ENCODE results near the gene UTP18.
A peak's percentile ranks its signal among the peaks of the same experiment; 100 is the strongest.
"Not testable (repeated sequence)": the region's sequence is repeated elsewhere in the genome, so short reads cannot be mapped to it uniquely, and the experiment has no call there.

UTP18 gene

DNA sequence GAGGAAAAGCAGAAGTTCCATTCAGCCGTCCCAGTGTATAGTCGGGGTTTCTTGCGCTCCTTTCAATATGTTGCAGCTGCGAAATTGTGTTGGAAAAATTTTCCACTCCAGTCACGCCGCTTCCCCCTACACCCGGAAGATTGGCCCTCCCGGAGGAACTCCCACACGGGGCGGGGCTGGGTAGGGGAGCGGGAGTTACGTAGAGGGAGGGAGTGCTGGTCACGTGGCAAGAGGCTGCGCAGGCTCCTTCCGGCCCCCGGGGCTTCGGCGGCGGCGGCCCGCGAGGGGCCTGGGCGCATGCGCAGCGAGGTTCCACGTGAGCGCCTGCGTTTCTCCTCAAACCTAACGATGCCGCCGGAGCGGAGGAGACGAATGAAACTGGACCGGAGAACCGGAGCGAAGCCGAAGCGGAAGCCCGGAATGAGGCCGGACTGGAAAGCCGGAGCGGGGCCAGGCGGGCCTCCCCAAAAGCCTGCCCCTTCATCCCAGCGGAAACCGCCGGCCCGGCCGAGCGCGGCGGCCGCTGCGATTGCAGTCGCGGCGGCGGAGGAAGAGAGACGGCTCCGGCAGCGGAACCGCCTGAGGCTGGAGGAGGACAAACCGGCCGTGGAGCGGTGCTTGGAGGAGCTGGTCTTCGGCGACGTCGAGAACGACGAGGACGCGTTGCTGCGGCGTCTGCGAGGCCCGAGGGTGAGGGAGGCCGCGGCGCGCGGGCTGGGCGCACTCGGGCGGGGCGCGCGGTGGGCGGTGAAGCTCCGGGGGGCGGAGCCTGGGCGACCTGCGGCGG lies at the start of gene UTP18:
TSS of gene UTP18 (plus strand) at position 310 of the 787 bp plus-strand sequence. CDS start at position 349, 39 bp downstream.
- peak; percentile 98 for DNase-seq

DNA sequence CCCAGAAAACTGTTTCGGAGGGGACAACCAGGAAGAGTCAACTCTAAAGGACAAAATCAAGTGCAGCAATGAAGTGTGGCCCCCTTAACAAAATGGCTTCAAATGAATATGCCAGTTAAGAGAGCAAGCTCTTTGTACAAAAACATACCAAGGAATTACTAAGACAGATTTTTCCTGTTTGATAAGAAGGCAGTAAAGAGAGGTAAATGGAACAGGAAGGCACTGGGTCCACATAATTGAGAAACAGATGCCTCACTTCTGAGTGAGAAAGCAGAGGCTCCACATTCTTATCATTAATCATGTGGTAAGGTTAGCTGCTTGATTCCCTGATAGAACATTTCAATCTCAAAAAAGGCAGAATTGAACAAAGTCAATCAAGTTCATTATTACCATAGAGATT lies 45.4 kb upstream of the UTP18 start:
- no peak for DNase-seq

DNA sequence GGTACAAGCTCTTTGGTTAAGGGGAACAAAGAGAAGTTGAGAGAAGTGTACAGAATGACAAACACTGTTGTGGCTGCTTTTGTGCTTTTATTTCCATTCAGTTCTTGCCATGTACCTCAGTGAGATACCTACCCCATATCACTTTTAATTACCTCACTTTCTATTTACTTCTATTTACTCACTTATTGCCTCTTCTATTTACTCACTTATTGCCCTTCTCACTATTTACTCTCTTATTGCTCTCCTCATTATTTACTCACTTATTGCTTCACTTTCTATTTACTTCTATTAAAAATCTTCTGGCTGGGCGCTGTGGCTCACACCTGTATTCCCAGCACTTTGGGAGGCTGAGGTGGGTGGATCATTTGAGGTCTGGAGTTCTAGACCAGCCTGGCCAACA lies 42.4 kb upstream of the UTP18 start:
- no peak for DNase-seq

- DNase-seq = no peak
Observed at GRCh38 chr17:51221322-51221721, 39.0 kb upstream of the UTP18 start.

DNA sequence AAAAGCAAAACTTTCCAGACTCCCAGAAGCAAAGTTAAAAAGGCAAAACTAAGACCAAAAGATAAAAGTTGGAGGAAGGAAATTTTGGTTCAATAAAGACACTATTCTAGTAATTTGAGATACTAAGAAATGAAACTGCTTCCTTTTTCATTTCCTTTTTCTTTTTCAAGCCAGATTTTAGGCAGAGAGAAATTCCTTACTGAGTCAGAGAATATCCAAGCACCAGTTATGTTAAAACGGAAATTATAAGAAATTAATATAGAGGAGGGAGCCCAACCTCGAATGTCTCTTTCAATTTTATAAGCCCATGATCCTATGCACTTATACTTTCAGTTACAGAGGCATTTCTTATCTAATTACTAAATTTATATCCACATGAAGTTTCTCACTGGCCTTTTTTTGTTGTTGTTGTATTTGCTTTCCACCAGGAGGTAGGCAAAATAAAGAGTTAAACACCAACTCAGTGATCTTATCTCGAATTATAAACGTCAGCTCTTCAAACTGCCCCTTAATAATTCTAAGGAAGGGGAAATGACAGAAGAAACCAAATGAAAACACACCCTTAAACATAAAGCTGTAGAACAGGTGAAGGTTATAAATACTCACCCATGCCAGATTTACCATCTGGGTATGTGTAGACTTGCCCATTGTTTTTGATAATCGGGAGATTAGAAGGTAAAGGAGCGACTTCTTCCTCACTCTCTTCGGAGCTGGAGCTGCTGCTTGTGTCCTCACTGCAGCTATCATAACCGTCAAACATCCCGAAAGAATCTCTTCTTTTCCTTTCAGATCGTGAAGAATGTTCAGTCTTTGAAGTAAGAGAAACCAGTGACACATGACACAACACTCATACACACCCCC lies 35.7 kb upstream of the UTP18 start:
- no peak for DNase-seq

- not testable (repeated sequence) for DNase-seq
Observed at GRCh38 chr17:51225523-51225922, 34.8 kb upstream of the UTP18 start.

- DNase-seq = no peak
Observed at GRCh38 chr17:51228161-51228560, 32.2 kb upstream of the UTP18 start.

- no peak for DNase-seq
Observed at GRCh38 chr17:51229889-51230288, 30.5 kb upstream of the UTP18 start.

DNA sequence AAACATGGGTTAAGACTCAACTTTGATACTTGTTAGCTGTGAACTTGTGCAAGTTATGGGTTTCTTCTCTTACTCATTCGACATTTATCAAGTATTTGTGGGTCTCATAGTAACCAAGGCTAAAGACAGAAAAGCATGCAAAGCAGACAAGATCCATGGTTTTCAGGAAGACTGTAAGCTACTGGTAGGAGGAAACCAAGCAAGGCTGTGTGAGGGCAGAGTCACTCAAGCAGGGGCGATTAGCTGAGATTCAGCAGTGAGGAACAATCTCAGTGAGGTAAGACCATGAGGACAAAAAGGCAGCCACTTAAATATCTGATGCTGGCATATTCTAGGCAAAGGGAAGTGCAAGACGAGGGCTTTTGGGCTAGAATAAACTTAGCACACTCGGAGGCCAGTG lies 30.0 kb upstream of the UTP18 start:
- DNase-seq = no peak

- no peak for DNase-seq
Observed at GRCh38 chr17:51231999-51232398, 28.3 kb upstream of the UTP18 start.

DNA sequence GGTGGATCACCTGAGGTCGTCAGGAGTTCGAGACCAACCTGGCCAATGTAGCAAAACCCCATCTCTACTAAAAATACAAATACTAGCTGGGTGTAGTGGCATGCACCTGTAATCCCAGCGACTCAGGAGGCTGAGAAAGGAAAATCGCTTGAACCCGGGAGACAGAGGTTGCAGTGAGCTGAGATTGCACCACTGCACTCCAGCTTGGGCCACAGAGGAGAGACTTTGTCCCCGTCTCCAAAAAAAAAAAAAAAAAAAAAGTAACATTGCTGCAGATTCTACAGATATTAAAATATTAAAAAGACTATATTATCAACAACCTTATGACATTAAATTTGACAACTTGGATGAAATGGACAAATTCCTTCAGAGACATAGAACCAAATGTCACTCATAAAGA lies 26.2 kb upstream of the UTP18 start:
- DNase-seq = no peak

- DNase-seq = no peak
Observed at GRCh38 chr17:51238255-51238887, 22.0 kb upstream of the UTP18 start.

- no peak for DNase-seq
Observed at GRCh38 chr17:51240275-51240674, 20.1 kb upstream of the UTP18 start.

DNA sequence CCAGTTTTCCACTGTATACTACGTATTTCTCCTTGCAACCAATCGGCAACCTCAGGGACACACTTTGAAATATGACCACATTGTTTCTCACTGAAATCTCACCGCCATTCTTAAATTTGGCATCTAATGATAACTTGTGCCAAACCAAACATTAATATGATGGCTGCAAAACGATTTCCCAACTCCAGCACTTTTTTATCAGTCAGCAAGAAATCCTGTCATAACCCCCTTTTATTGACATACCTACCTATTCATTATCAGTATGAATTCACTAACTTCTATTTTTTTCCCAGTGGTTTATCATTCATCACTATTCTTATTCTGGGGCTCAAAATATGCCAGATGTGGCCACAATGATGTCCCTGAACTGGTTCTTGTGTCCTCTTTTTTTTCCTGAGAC lies 16.3 kb upstream of the UTP18 start:
- DNase-seq = no peak

DNA sequence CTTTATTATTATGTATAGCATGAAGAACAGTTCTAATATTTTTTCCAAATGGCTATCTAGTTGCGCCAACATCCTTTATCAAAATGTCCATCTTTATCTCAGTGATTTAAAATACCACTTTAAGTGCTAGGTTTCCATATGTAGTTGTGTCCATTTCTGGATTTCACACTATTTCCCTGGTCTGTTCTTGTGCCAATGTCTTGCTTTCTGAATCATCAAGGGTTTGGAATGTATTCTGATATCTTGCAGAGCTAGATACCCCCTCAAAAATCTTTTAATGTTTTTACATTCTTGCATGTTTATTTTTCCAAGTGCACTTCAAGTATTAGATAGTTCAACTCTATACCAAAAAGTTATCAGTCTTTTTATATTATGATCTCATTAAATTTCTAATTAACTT lies 14.8 kb upstream of the UTP18 start:
- no peak for DNase-seq

DNA sequence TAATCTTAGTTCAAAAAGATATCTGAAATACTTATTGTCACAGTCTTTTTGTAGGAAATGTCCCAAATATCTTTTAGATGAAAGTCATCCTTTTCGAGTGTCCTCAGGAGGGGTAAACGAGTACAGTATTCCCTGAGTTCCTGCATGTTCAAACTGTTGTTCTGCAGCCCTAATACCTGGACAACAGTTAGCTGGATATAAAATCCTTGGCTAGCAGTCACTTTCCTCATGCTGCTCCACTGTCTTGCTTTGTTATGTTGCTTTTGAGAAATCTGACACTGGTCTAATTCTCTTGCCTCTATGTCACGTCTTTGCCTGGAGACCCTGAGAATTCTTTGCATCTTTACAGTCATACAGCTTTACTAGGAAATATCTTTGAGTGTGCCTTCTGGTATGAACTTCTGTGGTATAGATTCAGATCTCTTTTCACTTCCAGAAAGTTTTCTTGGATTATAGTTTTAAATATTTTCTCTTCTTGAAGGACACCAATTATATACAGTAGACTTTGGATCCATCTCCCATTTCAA lies 10.0 kb upstream of the UTP18 start:
- no peak for DNase-seq

GRCh38 chr17:51251010-51251409 lies 9.3 kb upstream of the UTP18 start:
- DNase-seq = no peak

DNA sequence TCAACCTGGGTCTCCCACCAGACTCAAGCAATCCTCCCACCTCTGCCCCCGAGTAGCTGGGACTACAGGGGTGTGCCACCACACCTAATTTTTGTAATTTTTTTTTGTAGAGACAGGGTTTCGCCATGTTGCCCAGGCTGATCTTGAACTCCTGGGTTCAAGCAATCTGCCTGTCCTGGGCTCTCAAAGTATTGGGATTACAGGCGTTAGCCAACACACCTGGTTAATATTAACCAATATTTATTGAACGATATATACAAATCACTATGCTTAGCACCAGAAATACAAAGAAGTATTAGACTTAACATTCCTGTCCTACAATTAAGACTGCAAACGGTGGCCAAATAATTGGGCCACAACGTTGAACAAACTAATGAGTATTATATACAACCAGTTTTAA lies 4.7 kb upstream of the UTP18 start:
- no peak for DNase-seq

- DNase-seq = no peak
Observed at GRCh38 chr17:51256101-51256500, 4.2 kb upstream of the UTP18 start.

GRCh38 chr17:51257150-51258081 lies 2.9 kb upstream of the UTP18 start:
- DNase-seq = no peak

DNA sequence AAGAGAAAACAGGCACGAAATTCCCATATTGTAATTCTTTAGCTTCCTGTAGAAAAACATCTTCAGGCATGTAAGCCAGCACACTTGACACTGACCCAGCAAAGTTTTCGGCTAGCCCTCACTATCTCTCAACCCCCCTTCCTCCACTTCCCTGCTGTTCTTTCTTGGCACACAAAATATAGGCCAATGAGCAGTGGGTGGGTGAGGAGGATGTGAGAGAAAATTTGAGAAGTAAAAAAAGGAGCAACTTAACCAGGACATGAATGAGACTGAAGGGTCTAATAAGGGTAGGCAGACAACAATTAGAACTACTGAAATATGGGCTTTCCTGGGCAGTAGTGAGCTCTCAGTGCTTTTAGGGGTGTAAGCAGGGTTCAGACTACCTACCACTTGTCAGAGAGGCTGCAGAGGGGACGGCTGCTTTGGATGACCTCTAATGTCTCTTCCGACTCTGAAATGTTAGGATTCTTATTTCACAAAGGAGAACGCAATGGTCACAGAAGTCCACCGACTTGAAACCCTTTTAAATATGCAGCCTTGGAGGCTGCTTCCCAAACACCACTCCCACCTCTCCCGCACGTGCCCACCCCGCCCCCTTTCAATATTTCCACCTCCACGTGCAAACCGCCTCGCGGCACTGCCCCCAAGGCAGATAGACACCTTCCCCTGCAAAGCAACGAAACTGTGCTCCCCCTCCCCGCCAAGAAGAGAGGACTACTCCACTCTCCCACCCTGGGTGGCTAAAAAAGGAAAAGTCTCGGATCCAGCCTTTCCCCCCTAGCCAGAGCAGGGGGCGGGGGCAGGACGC lies 1.4 kb upstream of the UTP18 start:
- no peak for DNase-seq

Measured in midbrain (tissue), 1 donor.